ENCODE measurements around the gene LEPROT. TPM values are rescaled to one million over a fixed set of nuclear protein-coding genes. Genes with fewer than 3 reads are reported as not detected.

The LEPROT gene
- total RNA-seq, 1 experiment from 2014 or later, result 18.1 TPM

GRCh38 chr1:65409816-65410326 is 10.6 kb upstream of the LEPROT start:
- Mint-ChIP-seq H3K36me3 (no peaks in the 10 kb centered on the region), H3K27ac (no peak overlapping the region; the same call in 1 of the 2 replicates), H3K27me3 (ENCODE audit: low read depth) (no peaks in the 10 kb centered on the region), H3K9me3 (no peaks in the 10 kb centered on the region), H3K4me3 (no peak overlapping the region), H3K4me1 (peaks cover 10% of the 10 kb centered on the region)
- DNase-seq (ENCODE audit: low spot score) (no peak), ATAC-seq (no peak)
- CTCF ChIA-PET, result no interaction called here
- TF ChIP-seq ZNF396 (CRISPR knock-in tag; IDR thresholded peaks at IDR 0.05; ENCODE audit: borderline replicate concordance) (no peak), NR2C2 (CRISPR knock-in tag; IDR thresholded peaks at IDR 0.05) (no peak), ETV6 (CRISPR knock-in tag; IDR thresholded peaks at IDR 0.05) (no peak), PRDM15 (CRISPR knock-in tag; IDR thresholded peaks at IDR 0.05) (no peak), ATF1 (CRISPR knock-in tag; IDR thresholded peaks at IDR 0.05) (no peak), CDX4 (CRISPR knock-in tag; IDR thresholded peaks at IDR 0.05; ENCODE audit: borderline replicate concordance) (no peak), ELF4 (CRISPR knock-in tag; IDR thresholded peaks at IDR 0.05; ENCODE audit: low read depth) (no peak), ZNF532 (CRISPR knock-in tag; IDR thresholded peaks at IDR 0.05; ENCODE audit: borderline replicate concordance) (no peak), TP53 (CRISPR knock-in tag; IDR thresholded peaks at IDR 0.05) (no peak), CBFB (CRISPR knock-in tag; IDR thresholded peaks at IDR 0.05; ENCODE audit: low read depth) (no peak), ATF3 (CRISPR knock-in tag; conservative IDR thresholded peaks at IDR 0.05) (no peak), RELA (CRISPR knock-in tag; IDR thresholded peaks at IDR 0.05; ENCODE audit: borderline replicate concordance) (no peak), SMAD4 (CRISPR knock-in tag; IDR thresholded peaks at IDR 0.05) (no peak), ZNF121 (CRISPR knock-in tag; IDR thresholded peaks at IDR 0.05) (no peak), CREM (CRISPR knock-in tag; IDR thresholded peaks at IDR 0.05) (no peak)
- POLR2A ChIA-PET, result no interaction called here

- ChIA-PET CTCF (no interaction called here), POLR2A (no interaction called here)
- DNase-seq (ENCODE audit: low spot score), result no peak
- TF ChIP-seq AR (CRISPR knock-in tag; IDR thresholded peaks at IDR 0.05), result no peak
- TF ChIP-seq E2F5 (CRISPR knock-in tag; IDR thresholded peaks at IDR 0.05), result no peak
- TF ChIP-seq MAX (CRISPR knock-in tag; IDR thresholded peaks at IDR 0.05), result no peak
- no peak overlapping the region for H3K27ac Mint-ChIP-seq
- H3K27me3 Mint-ChIP-seq (ENCODE audit: low read depth), result no peaks in the 10 kb centered on the region
- no peaks in the 10 kb centered on the region for H3K9me3 Mint-ChIP-seq
- no peaks in the 10 kb centered on the region for H3K36me3 Mint-ChIP-seq
- H3K4me3 Mint-ChIP-seq, result no peak overlapping the region
- ATAC-seq, result no peak
- H3K4me1 Mint-ChIP-seq, result peaks cover 13% of the 10 kb centered on the region
Measured at GRCh38 chr1:65412256-65412983, 8.0 kb upstream of the LEPROT start.
